22Rv1 (cell line): ENCODE data around the gene GALNT4.
A peak's percentile ranks its signal among the peaks of the same experiment; 100 is the strongest.

Experiments used
- H3K27ac ChIP-seq: fragments of 450-650 bp; 2 replicates; pipeline ENCODE4 v1.5.1; 2017
- ZFX ChIP-seq: fragments of 450-650 bp; IDR thresholded peaks from 2 replicates; pipeline ENCODE4 v1.6.1; 2017; ENCODE audit warnings: antibody characterized with exemption, borderline replicate concordance
- TF ChIP-seq, protein P1 (sequence below): fragments of 450-650 bp; IDR thresholded peaks from 2 replicates; pipeline ENCODE4 v1.5.1; 2017; ENCODE audit warnings: mild to moderate bottlenecking

GALNT4 gene

GRCh38 chr12:89537389-89537788, 12.8 kb upstream of the GALNT4 start:
- TF ChIP-seq ZFX: no peak
- TF ChIP-seq, protein P1, sequence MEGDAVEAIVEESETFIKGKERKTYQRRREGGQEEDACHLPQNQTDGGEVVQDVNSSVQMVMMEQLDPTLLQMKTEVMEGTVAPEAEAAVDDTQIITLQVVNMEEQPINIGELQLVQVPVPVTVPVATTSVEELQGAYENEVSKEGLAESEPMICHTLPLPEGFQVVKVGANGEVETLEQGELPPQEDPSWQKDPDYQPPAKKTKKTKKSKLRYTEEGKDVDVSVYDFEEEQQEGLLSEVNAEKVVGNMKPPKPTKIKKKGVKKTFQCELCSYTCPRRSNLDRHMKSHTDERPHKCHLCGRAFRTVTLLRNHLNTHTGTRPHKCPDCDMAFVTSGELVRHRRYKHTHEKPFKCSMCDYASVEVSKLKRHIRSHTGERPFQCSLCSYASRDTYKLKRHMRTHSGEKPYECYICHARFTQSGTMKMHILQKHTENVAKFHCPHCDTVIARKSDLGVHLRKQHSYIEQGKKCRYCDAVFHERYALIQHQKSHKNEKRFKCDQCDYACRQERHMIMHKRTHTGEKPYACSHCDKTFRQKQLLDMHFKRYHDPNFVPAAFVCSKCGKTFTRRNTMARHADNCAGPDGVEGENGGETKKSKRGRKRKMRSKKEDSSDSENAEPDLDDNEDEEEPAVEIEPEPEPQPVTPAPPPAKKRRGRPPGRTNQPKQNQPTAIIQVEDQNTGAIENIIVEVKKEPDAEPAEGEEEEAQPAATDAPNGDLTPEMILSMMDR: no peak
- no peak overlapping the region for H3K27ac ChIP-seq

DNA sequence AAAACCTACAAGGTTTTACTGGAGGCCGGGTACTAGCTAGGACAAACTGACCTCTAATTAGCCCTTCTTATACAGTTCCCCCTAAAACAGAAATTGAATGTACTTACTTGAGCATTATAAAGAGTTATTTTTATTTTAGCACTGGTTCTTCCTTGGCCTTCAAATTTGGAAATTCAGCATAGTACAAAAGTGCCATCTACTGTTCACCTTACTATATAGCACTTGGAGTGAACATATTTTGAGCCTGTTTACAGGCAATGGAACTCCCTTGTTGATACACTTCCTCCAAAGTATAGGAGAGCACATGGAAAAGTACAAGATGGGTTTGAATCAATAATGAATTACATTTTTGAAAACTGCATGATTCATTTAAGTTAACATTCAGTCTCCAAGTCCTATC, 5.1 kb upstream of the GALNT4 start:
- no peak for TF ChIP-seq ZFX
- TF ChIP-seq, protein P1: peak; percentile 90
- no peak overlapping the region for H3K27ac ChIP-seq

- TF ChIP-seq, protein P1: no peak
- TF ChIP-seq ZFX: no peak
- H3K27ac ChIP-seq: no peak overlapping the region
Measured at GRCh38 chr12:89528434-89528833, 3.8 kb upstream of the GALNT4 start.

DNA sequence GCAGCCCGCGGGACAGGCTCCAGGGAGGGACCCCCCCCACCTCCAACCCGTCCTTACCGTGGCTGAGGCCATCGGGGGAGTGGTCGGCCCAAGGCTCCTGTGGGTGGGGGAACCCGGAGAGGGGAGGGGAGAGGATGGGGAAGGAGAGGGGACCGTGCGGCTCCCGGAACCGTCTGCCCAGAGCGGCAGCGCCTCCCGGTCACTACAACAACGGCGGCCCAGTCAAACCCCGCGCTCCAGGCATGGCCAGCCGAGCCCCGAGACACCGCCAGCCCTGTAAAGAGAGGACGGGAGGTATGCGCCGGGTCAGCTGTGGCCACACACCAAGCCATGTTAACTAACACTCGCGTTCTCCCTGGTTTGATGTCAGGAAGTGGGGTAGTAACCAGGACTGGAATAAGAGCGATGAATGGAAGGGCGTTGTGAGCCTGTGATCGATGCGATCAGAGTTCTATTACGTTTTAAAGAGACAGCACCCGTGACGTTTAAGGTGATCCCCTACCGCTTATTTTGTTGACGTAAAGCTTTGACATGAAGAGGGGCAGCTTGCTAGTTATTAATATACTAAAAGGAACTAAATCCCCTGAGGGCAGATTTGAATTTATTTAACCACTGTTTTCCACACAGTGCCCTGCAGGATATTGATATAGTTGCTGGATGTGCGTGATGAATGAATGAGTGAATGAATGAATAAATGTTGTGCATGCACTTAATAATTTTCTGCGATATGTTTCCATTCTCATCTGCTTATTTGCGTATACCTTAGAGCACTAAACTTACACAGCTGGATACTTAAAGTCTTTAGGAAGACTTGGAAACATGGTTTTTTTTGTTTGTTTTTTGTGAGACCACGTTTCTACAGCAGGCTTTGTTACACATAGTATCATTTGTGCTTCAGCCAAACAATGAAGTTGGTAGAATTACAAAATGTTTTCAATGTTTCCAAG, 1.5 kb upstream of the GALNT4 start, which contains the start of gene POC1B:
POC1B (minus strand) TSS at position 224 of the 947 bp plus-strand sequence; CDS start at position 72, 152 bp downstream.
- peak within 1 kb of the TSS; percentile 93 for H3K27ac ChIP-seq
- TF ChIP-seq ZFX: no peak
- TF ChIP-seq, protein P1: no peak

DNA sequence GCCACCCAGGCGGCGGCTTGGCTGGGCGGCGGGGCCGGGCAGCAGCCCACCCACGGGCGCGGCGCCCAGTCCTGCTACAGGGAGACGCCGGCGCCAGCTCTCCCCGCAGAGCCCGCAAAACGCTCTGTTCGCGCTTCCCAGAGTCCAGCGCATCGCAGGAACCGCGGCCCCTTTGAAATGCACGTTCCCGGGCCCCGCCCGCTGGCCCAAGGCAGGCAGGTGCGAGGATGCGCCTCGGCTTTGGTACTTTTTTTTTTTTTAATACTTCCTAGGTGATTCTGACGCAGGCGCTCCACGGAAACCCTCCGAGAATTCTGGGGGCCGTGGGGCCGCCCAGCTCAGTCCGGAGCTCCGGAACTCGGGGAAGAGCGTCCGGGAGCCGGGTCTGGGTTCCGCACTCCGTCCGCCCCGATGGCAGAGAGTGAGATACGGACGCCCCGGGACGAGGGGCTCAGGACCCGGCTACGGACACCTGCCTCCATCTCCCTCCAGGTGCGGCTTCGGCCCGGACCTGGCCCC, 768 bp upstream of the GALNT4 start:
- TF ChIP-seq, protein P1: no peak
- TF ChIP-seq ZFX: no peak
- H3K27ac ChIP-seq: peak overlapping the region; percentile 93

GRCh38 chr12:89523843-89524540, 604 bp downstream of the GALNT4 start:
- H3K27ac ChIP-seq: peak overlapping the region; percentile 93
- TF ChIP-seq, protein P1: no peak
- TF ChIP-seq ZFX: no peak
